A172 (cell line): ENCODE results near the gene SAMD4B. TPM values are rescaled to one million over a fixed set of nuclear protein-coding genes. Genes with fewer than 3 reads are reported as not detected.
A peak's percentile ranks its signal among the peaks of the same experiment; 100 is the strongest.
"Not testable (repeated sequence)": the region's sequence is repeated elsewhere in the genome, so short reads cannot be mapped to it uniquely, and the experiment has no call there.

ENCODE experiments used
- DNase-seq: peaks from one replicate; pipeline ENCODE4 v3.0.0-alpha.2; 2015; ENCODE audit warnings: low spot score
- total RNA-seq: library from RNA; depleted of rRNA; stranded (reverse); fragments of >200 nt; shearing (Covaris generic); gene quantifications from 2 replicates; pipeline ENCODE4 v1.2.3, GENCODE V29; 2014

SAMD4B gene
- total RNA-seq, 1 experiment from 2014 or later, result 81.4 TPM

- DNase-seq, result no peak
Observed at GRCh38 chr19:39370735-39371134, 28.5 kb downstream of the SAMD4B start.

GRCh38 chr19:39372047-39372802 is 30.0 kb downstream of the SAMD4B start:
- peak; percentile 92 for DNase-seq

GRCh38 chr19:39372941-39373340 is 30.7 kb downstream of the SAMD4B start:
- DNase-seq, result no peak

- no peak for DNase-seq
Observed at GRCh38 chr19:39375929-39376328, 33.7 kb downstream of the SAMD4B start.

GRCh38 chr19:39377373-39378362 is 35.4 kb downstream of the SAMD4B start:
- no peak for DNase-seq

- DNase-seq, result not testable (repeated sequence)
Observed at GRCh38 chr19:39379366-39379765, 37.1 kb downstream of the SAMD4B start.

- DNase-seq, result no peak
Observed at GRCh38 chr19:39379865-39380396, 37.7 kb downstream of the SAMD4B start.

- no peak for DNase-seq
Observed at GRCh38 chr19:39380521-39381502, 38.6 kb downstream of the SAMD4B start.

GRCh38 chr19:39381910-39382611 is 39.8 kb downstream of the SAMD4B start:
- no peak for DNase-seq

GRCh38 chr19:39382991-39383828 is 41.0 kb downstream of the SAMD4B start:
- no peak for DNase-seq

GRCh38 chr19:39384839-39385568 is 42.8 kb downstream of the SAMD4B start:
- DNase-seq, result no peak

- no peak for DNase-seq
Observed at GRCh38 chr19:39385629-39386411, 43.6 kb downstream of the SAMD4B start.

GRCh38 chr19:39386557-39386956 is 44.3 kb downstream of the SAMD4B start:
- DNase-seq, result no peak

- no peak for DNase-seq
Observed at GRCh38 chr19:39388657-39389056, 46.4 kb downstream of the SAMD4B start.

- no peak for DNase-seq
Observed at GRCh38 chr19:39389631-39390414, 47.6 kb downstream of the SAMD4B start.

- DNase-seq, result peak; percentile 58
Observed at GRCh38 chr19:39390451-39390750, 48.2 kb downstream of the SAMD4B start.

GRCh38 chr19:39390751-39391437 is 48.7 kb downstream of the SAMD4B start, which contains the start of the genes MED29 and PAF1:
Gene MED29 (plus strand): TSS chr19:39391378. CDS start chr19:39391423, 45 bp downstream.
Gene PAF1 (minus strand): TSS chr19:39391106. CDS start chr19:39390864, 242 bp downstream.
- peak; percentile 100 for DNase-seq
